H1 (cell line): ENCODE data around the gene FEM1C. TPM values are rescaled to one million over a fixed set of nuclear protein-coding genes. Genes with fewer than 3 reads are reported as not detected.

ENCODE experiments used
- CTCF ChIA-PET: fragments of 300-600 bp; sonication (Branson Sonifier 250); formaldehyde crosslinking; loops from one replicate; lab custom pipeline; 2021; ENCODE audit not compliant: partially characterized antibody; lab: Charles Lee
- POLR2A ChIA-PET: fragments of 300-600 bp; sonication (Branson Sonifier 250); formaldehyde crosslinking; loops from one replicate; lab custom pipeline; 2021; ENCODE audit warnings: inconsistent platforms; ENCODE audit not compliant: partially characterized antibody; lab: Charles Lee
- DNase-seq, 2 experiments: peaks; one replicate each; pipeline versions ENCODE4 v3.0.0 to v3.0.0-alpha.2; 2010 to 2022; ENCODE audit warnings: low spot score in 2 of 2, low read depth in 1 of 2, mixed read lengths in 1 of 2
- FAIRE-seq: peaks from 2 replicates; lab custom pipeline; 2011; peaks lifted over from hg19 to GRCh38; lab: Jason Lieb, UNC
- H2AFZ ChIP-seq: 2 replicates; pipeline ENCODE4 v1.8.1; 2012; ENCODE audit warnings: low read length, inconsistent platforms
- H2AK5ac ChIP-seq: 2 replicates; pipeline ENCODE4 v1.6.1; 2013; ENCODE audit warnings: low read depth, low read length
- H2BK120ac ChIP-seq: replicated peaks from 2 replicates; pipeline ENCODE3; 2013; ENCODE audit warnings: low read depth, low read length, inconsistent platforms
- H2BK12ac ChIP-seq: 2 replicates; pipeline ENCODE4 v1.6.1; 2013; ENCODE audit warnings: low read depth, low read length
- H2BK15ac ChIP-seq: 2 replicates; pipeline ENCODE4 v1.6.1; 2013; ENCODE audit warnings: low read length
- H2BK20ac ChIP-seq: 2 replicates; pipeline ENCODE4 v1.6.1; 2013; ENCODE audit warnings: low read length
- H2BK5ac ChIP-seq: 2 replicates; pipeline ENCODE4 v1.6.1; 2013; ENCODE audit warnings: low read depth, low read length
- H3K14ac ChIP-seq: 2 replicates; pipeline ENCODE4 v1.6.1; 2013; ENCODE audit warnings: inconsistent platforms; ENCODE audit not compliant: insufficient read length
- H3K18ac ChIP-seq: 2 replicates; pipeline ENCODE4 v1.6.1; 2013; ENCODE audit warnings: low read length; ENCODE audit errors: extremely low read depth
- H3K23ac ChIP-seq: 2 replicates; pipeline ENCODE4 v1.6.1; 2013; ENCODE audit warnings: inconsistent platforms; ENCODE audit not compliant: insufficient read length
- H3K23me2 ChIP-seq: 2 replicates; pipeline ENCODE4 v1.6.1; 2013; ENCODE audit warnings: low read depth, low read length
- H3K27ac ChIP-seq: 2 replicates; pipeline ENCODE4 v1.6.1; 2011; ENCODE audit warnings: low read depth, low read length, inconsistent platforms
- H3K27me3 ChIP-seq, 4 experiments: replicated peaks in 1 of 4; 1 replicate in 1 of 4; 2 replicates in 3 of 4; pipeline versions ENCODE4 v1.6.1 to v1.8.1; 2011 to 2013; ENCODE audit warnings: low read length in 3 of 4, mild to moderate bottlenecking in 3 of 4, inconsistent platforms in 2 of 4, mixed read lengths in 2 of 4, moderate library complexity in 1 of 4; ENCODE audit not compliant: control insufficient read depth in 3 of 4, insufficient read depth in 3 of 4; ENCODE audit errors: extremely low read depth in 1 of 4
- H3K36me3 ChIP-seq, 4 experiments: 2 replicates each; pipeline versions ENCODE4 v1.6.1 to v1.8.1; 2011 to 2013; ENCODE audit warnings: mild to moderate bottlenecking in 4 of 4, low read length in 3 of 4, moderate library complexity in 2 of 4, control low read depth in 1 of 4, inconsistent platforms in 1 of 4; ENCODE audit not compliant: insufficient read depth in 4 of 4, control insufficient read depth in 2 of 4
- H3K4ac ChIP-seq: replicated peaks from 2 replicates; pipeline ENCODE3; 2013; ENCODE audit warnings: low read length, low read depth, mixed read lengths, inconsistent platforms; ENCODE audit not compliant: insufficient read length
- H3K4me1 ChIP-seq, 4 experiments: replicated peaks in 1 of 4; 1 replicate in 1 of 4; 2 replicates in 3 of 4; pipeline versions ENCODE4 v1.6.1 to v1.8.1; 2011 to 2013; ENCODE audit warnings: low read length in 3 of 4, inconsistent platforms in 2 of 4, mixed read lengths in 1 of 4; ENCODE audit not compliant: insufficient read depth in 4 of 4, control insufficient read depth in 3 of 4
- H3K4me2 ChIP-seq, 2 experiments: 2 replicates each; pipeline versions ENCODE4 v1.6.1 to v1.8.1; 2011 to 2013; ENCODE audit warnings: low read depth in 2 of 2, low read length in 2 of 2, control low read depth in 1 of 2, inconsistent platforms in 1 of 2, mild to moderate bottlenecking in 1 of 2; ENCODE audit not compliant: insufficient read depth in 1 of 2
- H3K4me3 ChIP-seq, 4 experiments: fragments of 200-600, 300-600 bp in 1 of 4; sonication (generic), shearing (Covaris generic), sonication (Bioruptor Twin) in 1 of 4; 2 replicates each; pipeline versions ENCODE4 v1.5.1 to v1.8.1; 2011 to 2016; ENCODE audit warnings: low read length in 4 of 4, low read depth in 3 of 4, control low read depth in 2 of 4, inconsistent platforms in 2 of 4, mild to moderate bottlenecking in 2 of 4, mixed read lengths in 1 of 4, moderate library complexity in 1 of 4; ENCODE audit not compliant: insufficient read depth in 2 of 4; ENCODE audit errors: extremely low read depth in 1 of 4
- H3K56ac ChIP-seq: replicated peaks from 2 replicates; pipeline ENCODE3; 2013; ENCODE audit warnings: low read depth, mild to moderate bottlenecking, mixed read lengths, low read length, inconsistent platforms; ENCODE audit not compliant: insufficient read length
- H3K79me1 ChIP-seq: 2 replicates; pipeline ENCODE4 v1.6.1; 2013; ENCODE audit warnings: low read depth, low read length, control low read depth
- H3K79me2 ChIP-seq, 2 experiments: 2 replicates each; pipeline versions ENCODE4 v1.6.1 to v1.8.1; 2012 to 2013; ENCODE audit warnings: low read length in 2 of 2, mild to moderate bottlenecking in 2 of 2, inconsistent platforms in 1 of 2; ENCODE audit not compliant: insufficient read depth in 2 of 2, control insufficient read depth in 1 of 2
- H3K9ac ChIP-seq, 4 experiments: replicated peaks in 1 of 4; 1 replicate in 1 of 4; 2 replicates in 3 of 4; pipeline versions ENCODE4 v1.6.1 to v1.8.1; 2011 to 2013; ENCODE audit warnings: low read depth in 3 of 4, low read length in 3 of 4, control low read depth in 2 of 4, mild to moderate bottlenecking in 2 of 4, moderate library complexity in 2 of 4, inconsistent platforms in 1 of 4; ENCODE audit errors: extremely low read depth in 1 of 4
- H3K9me3 ChIP-seq, 2 experiments: 2 replicates each; pipeline versions ENCODE4 v1.6.1 to v1.8.1; 2012 to 2013; ENCODE audit warnings: mild to moderate bottlenecking in 2 of 2, moderate library complexity in 2 of 2, control low read depth in 1 of 2, inconsistent platforms in 1 of 2, low read depth in 1 of 2, low read length in 1 of 2, mixed read lengths in 1 of 2; ENCODE audit not compliant: insufficient read depth in 2 of 2
- H4K20me1 ChIP-seq, 2 experiments: replicated peaks in 1 of 2; 2 replicates each; pipeline versions ENCODE3 to v1.8.1; 2011 to 2013; ENCODE audit warnings: inconsistent platforms in 2 of 2, low read length in 2 of 2, mild to moderate bottlenecking in 1 of 2; ENCODE audit not compliant: insufficient read depth in 2 of 2, control insufficient read depth in 1 of 2
- H4K5ac ChIP-seq: 2 replicates; pipeline ENCODE4 v1.6.1; 2013; ENCODE audit warnings: low read length, low read depth, mixed read lengths, inconsistent platforms; ENCODE audit not compliant: insufficient read length
- H4K8ac ChIP-seq: 2 replicates; pipeline ENCODE4 v1.8.0; 2013; ENCODE audit warnings: mild to moderate bottlenecking, moderate library complexity, low read length, inconsistent platforms; ENCODE audit not compliant: insufficient read depth; ENCODE audit errors: extremely low read depth
- H4K91ac ChIP-seq: replicated peaks from 2 replicates; pipeline ENCODE3; 2013; ENCODE audit warnings: low read length, mixed read lengths, inconsistent platforms; ENCODE audit not compliant: insufficient read length
- ASH2L ChIP-seq: fragments of 200-600, 300-600 bp; sonication (generic); IDR thresholded peaks from one replicate; pipeline ENCODE4 v1.7.1; 2017; ENCODE audit warnings: low read length
- CBX8 ChIP-seq: fragments of 300-800, 300-1000 bp; sonication (generic); IDR thresholded peaks from 2 replicates; pipeline ENCODE4 v1.7.1; 2016; ENCODE audit warnings: low read depth, low read length, borderline replicate concordance
- CEBPB ChIP-seq: IDR thresholded peaks from 2 replicates; pipeline ENCODE4 v1.6.1; 2012; ENCODE audit warnings: low read depth, low read length
- GABPA ChIP-seq: IDR thresholded peaks from 2 replicates; pipeline ENCODE4 v1.6.1; 2011; ENCODE audit warnings: mild to moderate bottlenecking, low read length, moderate library complexity, borderline replicate concordance; ENCODE audit not compliant: insufficient read depth
- PHF8 ChIP-seq: fragments of 200-600 bp; sonication (generic); conservative IDR thresholded peaks from 2 replicates; pipeline ENCODE4 v1.7.1; 2012; ENCODE audit warnings: low read depth, mild to moderate bottlenecking, inconsistent platforms, low read length, moderate library complexity
- POLR2A ChIP-seq, 2 experiments: IDR thresholded peaks; 1 replicate in 1 of 2; 2 replicates in 1 of 2; pipeline ENCODE4 v1.6.1; 2011; ENCODE audit warnings: low read depth in 2 of 2, low read length in 2 of 2, mild to moderate bottlenecking in 2 of 2; ENCODE audit errors: control extremely low read depth in 1 of 2
- POU5F1 ChIP-seq: IDR thresholded peaks from 2 replicates; pipeline ENCODE4 v1.6.1; 2011; ENCODE audit warnings: low read depth, mild to moderate bottlenecking, low read length, moderate library complexity
- RXRA ChIP-seq: IDR thresholded peaks from 2 replicates; pipeline ENCODE4 v1.6.1; 2011; ENCODE audit warnings: low read depth, mild to moderate bottlenecking, low read length, moderate library complexity; ENCODE audit not compliant: insufficient read depth
- SP1 ChIP-seq: IDR thresholded peaks from 2 replicates; pipeline ENCODE4 v1.6.1; 2011; ENCODE audit warnings: low read depth, low read length
- SP2 ChIP-seq: IDR thresholded peaks from 2 replicates; pipeline ENCODE4 v1.6.1; 2012; ENCODE audit warnings: mild to moderate bottlenecking, low read length, inconsistent platforms
- TAF7 ChIP-seq: optimal IDR thresholded peaks from 2 replicates; pipeline ENCODE3; 2011; ENCODE audit warnings: low read depth, mild to moderate bottlenecking, inconsistent platforms, low read length, moderate library complexity, borderline replicate concordance
- TEAD4 ChIP-seq: IDR thresholded peaks from 2 replicates; pipeline ENCODE4 v1.6.1; 2012; ENCODE audit warnings: low read depth, low read length, inconsistent platforms, mixed read lengths
- WGBS, 2 experiments: shearing (Covaris generic) in 1 of 2; methylation state at CpG; one replicate each; pipeline versions ENCODE4 v1.1.6 to v1.1.7; 2013 to 2015; ENCODE audit warnings: low lambda C conversion rate in 2 of 2, mixed read lengths in 2 of 2, inconsistent platforms in 1 of 2, low coverage in 1 of 2, missing lambda C conversion rate in 1 of 2; ENCODE audit not compliant: insufficient replicate concordance in 2 of 2, insufficient coverage in 1 of 2, insufficient read length in 1 of 2; ENCODE audit errors: extremely low coverage in 1 of 2, missing lambda C conversion rate in 1 of 2; 5-methylcytosine and 5-hydroxymethylcytosine counted together
- polyA plus RNA-seq, 7 experiments: library from polyadenylated mRNA; depleted of rRNA in 3 of 7; stranded (reverse) in 5 of 7; unstranded in 2 of 7; fragments of >200 nt in 5 of 7; fragments of 200-250 nt in 2 of 7; gene quantifications; 1 replicate in 5 of 7; 2 replicates in 1 of 7; 4 replicates in 1 of 7; pipeline versions ENCODE4 v1.2.1 to v1.2.3, GENCODE V29; 2011 to 2013; ENCODE audit warnings: missing spikeins in 2 of 7, mixed read lengths in 2 of 7
- total RNA-seq: library from RNA; stranded (reverse); fragmentation: NEBNext Ultra II Directional; extraction: Animal tissue kit (Norgen Biotek cat#: 25700); gene quantifications from 2 replicates; pipeline ENCODE4 v1.2.1, GENCODE V29; 2021
- TF ChIP-seq, protein P1 (sequence below): IDR thresholded peaks from 2 replicates; pipeline ENCODE4 v1.6.1; 2011; ENCODE audit warnings: low read length, improper control_type of control experiment
- TF ChIP-seq, protein P2 (sequence below): IDR thresholded peaks from 2 replicates; pipeline ENCODE4 v1.6.1; 2011; ENCODE audit warnings: low read depth, mild to moderate bottlenecking, low read length; ENCODE audit not compliant: insufficient read depth

Gene FEM1C
- total and polyA plus RNA-seq, 2 of the 8 experiments (the other 6 are each of a cell fraction or from before 2014, with no cell fraction given) = 4.4 to 17.7 TPM

DNA sequence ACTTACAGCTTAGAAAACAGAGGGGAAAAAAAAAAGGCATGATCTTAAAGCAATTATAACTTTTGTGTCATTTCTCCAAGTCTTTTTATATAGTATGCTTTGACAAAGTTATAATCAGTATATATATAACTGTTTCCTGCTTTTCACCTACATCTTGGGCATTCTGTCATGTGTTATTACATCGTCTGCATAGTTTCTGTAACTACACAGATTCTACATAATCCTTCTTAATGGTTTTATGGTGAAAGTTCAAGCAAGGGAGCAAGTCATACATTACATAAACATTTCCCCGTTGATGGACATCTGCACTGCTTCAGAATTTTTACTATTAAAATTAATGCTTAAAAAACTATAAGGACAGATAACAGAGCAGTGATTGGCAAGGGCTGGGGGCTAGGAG lies 12.1 kb downstream of the FEM1C start:
- peaks cover 0 to 5% (median 0%) of the 10 kb centered on the region in 4 experiments; a peak in 1 of 7 replicates for H3K4me1 ChIP-seq
- no peak overlapping the region for H2AFZ ChIP-seq
- FAIRE-seq (no peak), DNase-seq (no peak)
- H3K14ac ChIP-seq = no peak overlapping the region
- no peak overlapping the region for H2BK120ac ChIP-seq
- CTCF ChIA-PET = no interaction called here
- no peak overlapping the region for H2BK20ac ChIP-seq
- H3K79me2 ChIP-seq = peaks cover 3 to 100% of the 10 kb centered on the region in 2 experiments; a peak in 3 of 4 replicates
- H2AK5ac ChIP-seq = no peak overlapping the region
- no peak overlapping the region for H2BK5ac ChIP-seq
- no peak overlapping the region for H3K18ac ChIP-seq
- no peak overlapping the region for H2BK12ac ChIP-seq
- no peak overlapping the region for H3K4me3 ChIP-seq
- no peak overlapping the region for H3K56ac ChIP-seq
- H2BK15ac ChIP-seq = no peak overlapping the region
- H3K9me3 ChIP-seq = no peaks in the 10 kb centered on the region
- no peak overlapping the region for H3K23ac ChIP-seq
- peaks cover 0 to 15% (median 3%) of the 10 kb centered on the region in 4 experiments; a peak in 4 of 8 replicates for H3K36me3 ChIP-seq
- 96% methylated on average over 2 of the region's 2 CpGs; no CpG with 5 or more reads in 1 of the 2 experiments for WGBS, 2 experiments
- H4K20me1 ChIP-seq = peaks cover 0 to 4% of the 10 kb centered on the region in 2 experiments
- H3K4ac ChIP-seq = no peak overlapping the region
- H3K27me3 ChIP-seq = no peaks in the 10 kb centered on the region
- no peaks in the 10 kb centered on the region for H3K79me1 ChIP-seq
- no peak overlapping the region for H3K4me2 ChIP-seq
- no peak overlapping the region for H3K9ac ChIP-seq
- no peak overlapping the region for H3K27ac ChIP-seq
- POLR2A ChIA-PET = no interaction called here
- no peak overlapping the region for H4K91ac ChIP-seq
- H4K8ac ChIP-seq = no peak overlapping the region
- no peaks in the 10 kb centered on the region for H3K23me2 ChIP-seq
- no peak overlapping the region for H4K5ac ChIP-seq
- TF ChIP-seq CBX8 = no peak
- no peak for TF ChIP-seq ASH2L
- no peak for TF ChIP-seq POU5F1
- TF ChIP-seq, protein P1, sequence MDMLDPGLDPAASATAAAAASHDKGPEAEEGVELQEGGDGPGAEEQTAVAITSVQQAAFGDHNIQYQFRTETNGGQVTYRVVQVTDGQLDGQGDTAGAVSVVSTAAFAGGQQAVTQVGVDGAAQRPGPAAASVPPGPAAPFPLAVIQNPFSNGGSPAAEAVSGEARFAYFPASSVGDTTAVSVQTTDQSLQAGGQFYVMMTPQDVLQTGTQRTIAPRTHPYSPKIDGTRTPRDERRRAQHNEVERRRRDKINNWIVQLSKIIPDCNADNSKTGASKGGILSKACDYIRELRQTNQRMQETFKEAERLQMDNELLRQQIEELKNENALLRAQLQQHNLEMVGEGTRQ = no peak
- no peak for TF ChIP-seq SP1
- TF ChIP-seq POLR2A (IDR thresholded peaks at IDR 0.05; ENCODE audit: control extremely low read depth in 1 of 2, low read depth in 2 of 2, low read length in 2 of 2) = no peak
- no peak for TF ChIP-seq GABPA
- no peak for TF ChIP-seq CEBPB
- TF ChIP-seq TEAD4 = no peak
- TF ChIP-seq, protein P2, sequence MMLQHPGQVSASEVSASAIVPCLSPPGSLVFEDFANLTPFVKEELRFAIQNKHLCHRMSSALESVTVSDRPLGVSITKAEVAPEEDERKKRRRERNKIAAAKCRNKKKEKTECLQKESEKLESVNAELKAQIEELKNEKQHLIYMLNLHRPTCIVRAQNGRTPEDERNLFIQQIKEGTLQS = no peak
- TF ChIP-seq TAF7 = no peak
- TF ChIP-seq RXRA = no peak
- no peak for TF ChIP-seq PHF8
- no peak for TF ChIP-seq SP2
